Measurements from ENCODE around the gene ACP3. TPM values are rescaled to one million over a fixed set of nuclear protein-coding genes. Genes with fewer than 3 reads are reported as not detected.

Gene ACP3, protein sequence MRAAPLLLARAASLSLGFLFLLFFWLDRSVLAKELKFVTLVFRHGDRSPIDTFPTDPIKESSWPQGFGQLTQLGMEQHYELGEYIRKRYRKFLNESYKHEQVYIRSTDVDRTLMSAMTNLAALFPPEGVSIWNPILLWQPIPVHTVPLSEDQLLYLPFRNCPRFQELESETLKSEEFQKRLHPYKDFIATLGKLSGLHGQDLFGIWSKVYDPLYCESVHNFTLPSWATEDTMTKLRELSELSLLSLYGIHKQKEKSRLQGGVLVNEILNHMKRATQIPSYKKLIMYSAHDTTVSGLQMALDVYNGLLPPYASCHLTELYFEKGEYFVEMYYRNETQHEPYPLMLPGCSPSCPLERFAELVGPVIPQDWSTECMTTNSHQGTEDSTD
- not detected in 2 replicates for polyA plus RNA-seq

GRCh38 chr3:132317229-132317948 is at the start of gene ACP3:
Gene ACP3, plus strand, starts transcription at chr3:132317407. Its CDS starts 50 bp downstream, at chr3:132317457.

Other genes with a start within 250 kb of the ACP3 start
- 6.5 and 17.2 TPM in 2 replicates for gene DNAJC13, start 100.1 kb downstream of the ACP3 start, polyA plus RNA-seq